ENCODE results near the gene ABCB1. TPM values are rescaled to one million over a fixed set of nuclear protein-coding genes. Genes with fewer than 3 reads are reported as not detected.

ABCB1 gene
- total RNA-seq, 1 donor from 2014 or later = 5.0 TPM

DNA sequence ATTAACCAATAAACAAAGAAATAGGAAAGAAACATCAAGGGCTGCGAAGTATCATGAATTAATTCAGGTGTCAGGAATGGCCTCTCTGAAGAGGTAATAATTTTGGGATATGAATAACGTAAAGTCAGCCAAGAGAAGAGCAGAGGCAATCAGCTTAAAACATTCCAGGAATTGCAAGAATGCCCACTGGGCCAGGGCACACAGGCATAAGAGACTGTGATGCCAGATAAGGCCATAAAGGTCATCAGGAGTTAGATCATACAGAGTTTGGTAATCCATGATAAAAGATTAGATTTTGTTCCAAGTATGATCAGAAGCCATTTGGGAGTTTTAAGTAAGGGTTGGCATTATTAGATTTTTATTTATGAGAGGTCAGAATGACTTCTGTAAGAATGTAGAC is 72.0 kb downstream of the ABCB1 start:
- DNase-seq (ENCODE audit: low spot score) = no peak
- intact Hi-C loops (cut with DNase I) = no loop called here

DNA sequence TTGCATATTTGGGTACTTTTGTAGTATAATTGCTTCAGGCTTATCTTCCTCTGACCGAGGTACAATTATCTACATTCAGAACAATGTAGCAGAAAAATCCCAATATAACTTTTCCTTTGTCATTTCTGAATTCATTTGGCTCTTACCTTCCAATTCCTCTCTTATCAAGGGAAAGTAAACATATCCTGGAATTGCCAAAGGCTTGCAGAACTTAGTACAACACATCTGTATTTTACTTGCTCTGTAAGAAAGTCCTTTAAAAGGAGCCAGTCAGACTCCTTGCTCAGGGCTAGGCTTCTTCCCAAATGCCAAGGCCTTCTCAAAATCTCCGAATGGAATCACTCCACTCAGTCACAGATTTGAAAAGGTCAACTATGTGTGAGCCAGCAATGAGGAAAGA is 81.9 kb downstream of the ABCB1 start:
- intact Hi-C loops (cut with DNase I) = no loop called here
- no peak for DNase-seq (ENCODE audit: low spot score)

DNA sequence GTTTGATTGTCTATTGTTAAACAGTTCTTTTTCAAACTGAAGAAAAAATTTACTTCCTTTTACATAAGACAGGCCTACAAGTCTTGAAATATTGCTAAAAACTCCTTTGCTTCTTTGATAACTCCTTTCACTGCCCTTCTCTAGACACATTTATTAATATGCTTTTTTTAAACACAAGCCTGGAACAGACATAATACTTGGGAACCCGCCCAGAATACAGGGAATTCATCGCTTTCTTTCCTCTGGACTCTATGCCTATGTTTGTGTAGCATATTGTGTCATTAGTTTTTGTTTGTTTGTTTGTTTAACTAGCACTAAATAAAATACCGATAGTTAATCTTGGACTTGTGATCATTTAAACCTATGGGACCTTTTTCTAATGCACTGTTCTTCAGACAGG is 82.8 kb downstream of the ABCB1 start:
- DNase-seq (ENCODE audit: low spot score) = no peak
- intact Hi-C loops (cut with DNase I) = no loop called here

DNA sequence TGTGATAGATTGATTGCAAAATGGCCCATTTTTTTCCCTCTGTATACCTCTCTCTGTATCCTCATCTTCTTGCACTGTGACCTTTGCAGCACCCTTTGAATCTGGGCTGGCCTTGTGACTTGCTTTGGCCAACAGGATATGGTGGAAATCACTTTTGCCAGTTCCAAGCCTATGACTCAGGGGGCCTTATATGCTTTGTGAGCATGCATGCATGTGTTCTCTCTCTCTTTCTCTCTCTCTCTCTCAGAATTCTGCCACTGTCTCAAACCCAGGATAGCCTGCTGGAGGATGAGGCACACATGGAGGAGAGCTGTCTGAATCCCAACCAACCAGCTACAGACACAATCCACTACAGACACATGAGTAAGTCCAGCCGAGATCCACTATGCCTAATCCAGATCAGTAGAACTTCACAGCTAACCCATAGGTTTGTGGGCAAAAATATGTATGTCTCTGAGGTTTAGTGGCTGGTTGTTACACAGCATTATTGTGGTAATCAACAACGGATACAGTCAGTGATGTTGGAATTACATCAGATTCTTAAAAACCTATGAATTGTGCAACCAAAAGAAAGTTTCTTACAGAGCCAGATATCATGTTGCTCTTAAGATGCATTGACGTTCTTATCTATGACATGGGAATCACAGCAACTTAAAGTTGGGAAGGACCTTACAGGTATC is 83.4 kb downstream of the ABCB1 start:
- intact Hi-C loops (cut with DNase I) = no loop called here
- DNase-seq (ENCODE audit: low spot score) = no peak

DNA sequence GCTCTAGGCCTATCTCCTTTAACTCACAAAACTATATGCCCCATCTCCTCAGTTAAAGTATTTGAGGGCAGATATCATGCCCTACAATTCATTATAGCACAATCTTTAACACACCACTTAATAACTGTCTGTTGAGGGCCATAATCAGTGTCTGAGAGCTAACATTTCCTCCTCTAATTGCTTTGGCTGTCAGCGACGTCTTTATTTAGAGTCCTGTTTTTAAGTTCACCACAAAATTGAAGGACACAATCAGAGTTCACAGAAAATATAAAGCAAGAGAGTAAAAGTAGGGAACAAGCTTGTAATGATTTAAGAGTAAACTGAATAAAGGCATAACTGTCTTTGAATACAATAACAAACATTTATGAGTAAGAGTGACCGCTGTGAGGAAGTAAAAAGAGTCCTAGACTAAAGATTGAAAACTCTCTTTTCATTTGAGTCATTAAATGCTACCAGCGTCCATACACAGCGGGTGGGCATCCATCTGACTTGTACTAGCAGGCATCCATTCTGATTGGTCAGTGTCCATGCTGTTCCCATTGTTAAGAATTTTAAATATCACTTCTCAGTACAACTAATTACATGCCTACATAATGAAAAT is 86.8 kb downstream of the ABCB1 start:
- DNase-seq (ENCODE audit: low spot score) = no peak
- intact Hi-C loops (cut with DNase I) = no loop called here

DNA sequence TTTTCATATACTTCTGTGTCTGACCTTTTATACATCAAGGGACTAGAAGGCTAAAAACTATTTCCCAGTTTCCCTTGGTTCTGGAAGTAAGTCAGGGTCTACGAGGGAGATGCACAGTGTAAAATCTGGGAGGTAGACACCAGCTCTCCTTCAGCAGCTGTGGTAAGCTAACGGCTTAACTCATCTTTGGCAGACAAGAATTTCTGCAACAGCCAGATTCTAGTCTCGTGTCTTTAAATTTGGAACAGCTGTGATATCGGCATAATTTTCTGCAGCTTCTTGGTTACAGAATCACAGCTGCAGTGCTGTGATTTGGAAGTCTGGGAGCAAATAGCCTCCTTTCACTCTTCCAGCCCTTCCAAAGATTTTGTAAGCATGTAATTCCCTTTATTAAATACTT is 87.8 kb downstream of the ABCB1 start:
- intact Hi-C loops (cut with DNase I) = no loop called here
- DNase-seq (ENCODE audit: low spot score) = no peak

DNA sequence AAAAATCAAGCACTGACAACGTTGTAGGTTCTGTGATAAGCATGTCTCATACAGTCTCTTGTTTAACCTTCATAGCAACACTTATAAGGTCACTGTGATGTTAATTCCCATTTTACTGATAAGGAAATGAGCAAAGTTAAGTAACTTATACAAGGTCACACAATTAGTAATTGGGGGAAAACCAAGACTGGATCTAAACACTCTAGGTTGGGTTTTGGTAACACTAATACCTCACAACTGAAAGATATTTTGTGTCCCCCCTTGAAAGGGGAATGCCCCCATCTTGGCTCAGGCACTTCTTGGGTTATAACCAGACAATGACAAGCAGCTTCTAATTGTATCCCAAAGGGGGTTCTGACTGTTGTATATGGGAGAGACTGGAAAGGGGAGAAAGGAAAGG is 89.2 kb downstream of the ABCB1 start:
- no peak for DNase-seq (ENCODE audit: low spot score)
- intact Hi-C loops (cut with DNase I) = no loop called here

DNA sequence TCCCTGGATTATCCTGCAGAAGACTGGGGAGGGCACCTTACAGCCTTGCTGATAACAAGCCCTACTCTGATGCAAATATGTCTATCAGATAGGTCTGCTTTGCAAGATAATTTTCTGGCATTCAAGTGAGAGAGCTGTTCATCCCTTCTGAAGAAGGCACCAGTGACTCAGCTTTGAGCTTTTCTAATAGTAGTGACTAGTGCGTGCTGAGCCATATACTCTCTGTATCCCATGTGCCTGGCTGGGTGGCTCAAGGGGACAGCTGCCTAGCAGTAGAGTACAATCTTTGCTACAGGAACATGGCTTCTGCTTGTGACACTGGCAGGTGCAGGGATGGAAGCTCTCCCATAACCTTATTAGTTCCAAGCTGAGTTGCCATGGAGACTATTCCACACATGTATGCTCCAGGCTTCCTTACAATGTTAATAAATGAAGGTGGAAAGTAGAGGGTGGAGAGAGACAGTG is 90.2 kb downstream of the ABCB1 start:
- intact Hi-C loops (cut with DNase I) = no loop called here
- DNase-seq (ENCODE audit: low spot score) = no peak

DNA sequence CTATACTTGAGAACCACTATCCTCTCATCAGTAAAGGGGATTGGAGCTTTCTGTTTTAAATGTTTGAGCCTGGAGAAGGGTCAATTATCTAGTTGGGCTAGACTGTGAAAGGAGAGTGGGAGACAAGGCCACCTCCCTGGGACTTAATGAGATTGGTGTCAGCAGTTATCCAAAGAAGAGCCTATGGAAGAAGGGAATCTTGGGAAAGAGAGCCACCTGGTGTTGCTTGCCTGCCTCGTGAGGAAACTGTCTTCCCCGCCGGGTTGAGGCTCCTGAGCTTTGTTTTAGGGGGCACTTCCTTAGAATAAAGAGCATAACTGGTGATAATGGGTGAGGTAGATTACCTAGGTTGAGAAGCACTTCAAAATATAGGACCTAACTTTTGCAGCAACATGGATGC is 93.2 kb downstream of the ABCB1 start:
- intact Hi-C loops (cut with DNase I) = no loop called here
- no peak for DNase-seq (ENCODE audit: low spot score)

DNA sequence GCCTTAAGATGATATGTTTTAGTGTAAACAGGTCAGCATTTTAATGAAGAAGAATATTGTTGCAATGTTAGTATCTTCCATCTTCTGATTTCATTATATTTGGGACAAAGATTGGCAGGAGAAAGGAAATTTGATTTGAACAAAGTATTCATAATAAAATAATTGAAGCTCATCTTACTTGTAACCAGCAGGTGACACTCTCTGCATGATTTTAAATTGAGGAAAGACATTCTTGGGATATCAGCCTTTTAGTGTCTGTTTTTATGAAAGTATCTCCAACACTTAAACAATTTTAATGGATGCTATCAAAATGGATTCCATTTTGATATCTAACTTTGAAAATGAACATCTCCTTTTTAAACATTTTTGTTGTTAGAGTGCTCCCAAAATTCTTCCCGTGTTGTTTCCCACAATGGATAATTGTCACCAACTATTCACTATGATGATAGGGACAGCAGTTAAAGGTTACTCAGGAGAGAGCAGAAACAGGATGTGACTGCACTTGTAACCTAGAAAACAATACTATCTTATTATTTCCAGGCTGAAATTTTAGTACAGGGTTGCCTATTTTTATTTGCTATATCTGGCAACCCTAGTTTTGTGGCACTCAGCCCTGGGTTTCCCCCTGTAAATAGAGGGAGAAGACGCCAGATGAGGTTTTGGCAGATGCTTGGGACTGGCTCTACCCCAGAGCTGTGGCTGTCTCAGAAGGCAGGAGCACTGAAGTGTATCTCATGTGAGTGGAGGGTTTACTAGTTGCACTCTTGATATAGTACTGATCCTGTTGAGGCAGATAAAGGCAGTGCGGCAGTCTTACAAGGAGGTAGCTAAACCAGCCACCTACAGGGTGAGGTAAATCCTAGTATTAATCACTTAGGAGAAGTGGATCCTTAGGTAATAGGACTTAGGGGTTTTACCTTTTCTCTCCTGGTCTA is 94.2 kb downstream of the ABCB1 start:
- intact Hi-C loops (cut with DNase I) = no loop called here
- no peak for DNase-seq (ENCODE audit: low spot score)

DNA sequence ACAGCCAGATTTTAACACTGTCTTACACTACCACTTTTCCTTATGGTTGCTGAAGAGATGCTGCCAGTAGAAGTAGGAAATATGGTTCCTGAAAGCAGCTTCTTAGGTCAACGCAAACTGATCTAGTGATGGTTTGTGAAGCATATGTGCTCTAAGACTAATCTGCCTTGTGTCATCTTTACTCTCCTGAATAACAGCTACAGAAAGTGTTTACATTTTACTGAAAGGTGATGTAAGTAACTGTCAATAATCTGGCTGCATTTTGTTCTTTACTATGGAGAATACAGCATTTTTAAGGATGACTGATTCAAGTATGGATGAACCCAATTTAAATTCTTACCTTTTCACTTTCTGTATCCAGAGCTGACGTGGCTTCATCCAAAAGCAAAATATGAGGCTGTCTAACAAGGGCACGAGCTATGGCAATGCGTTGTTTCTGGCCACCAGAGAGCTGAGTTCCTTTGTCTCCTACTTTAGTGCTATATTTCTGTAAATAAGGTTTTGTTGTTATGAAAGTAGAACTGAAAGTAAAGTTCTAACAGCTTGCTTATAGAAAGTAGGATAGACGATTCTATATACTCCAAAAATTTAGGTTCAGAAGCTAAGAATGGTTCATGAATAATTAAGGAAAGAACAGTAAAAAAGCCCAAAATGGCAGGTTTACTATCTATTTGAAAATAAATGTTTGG is 95.0 kb downstream of the ABCB1 start:
- intact Hi-C loops (cut with DNase I) = no loop called here
- no peak for DNase-seq (ENCODE audit: low spot score)

DNA sequence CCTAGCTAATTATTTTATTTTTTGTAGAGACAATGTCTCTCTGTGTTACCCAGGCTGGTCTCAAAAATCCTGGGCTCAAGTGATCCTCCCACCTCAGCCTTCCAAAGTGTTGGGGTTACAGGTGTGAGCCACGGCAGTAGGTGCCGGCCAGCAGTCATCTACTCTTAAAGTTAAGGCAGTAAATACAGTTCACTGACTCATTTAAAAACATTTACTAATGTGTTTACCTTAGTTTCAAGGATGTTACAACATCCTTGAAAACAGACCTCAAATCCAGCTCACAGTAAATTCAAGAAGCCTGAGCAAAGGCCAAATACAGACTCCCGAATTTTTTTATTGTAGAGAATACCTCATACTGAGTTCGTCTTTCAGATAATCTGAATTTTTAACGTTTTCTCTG is 95.6 kb downstream of the ABCB1 start:
- DNase-seq (ENCODE audit: low spot score) = no peak
- intact Hi-C loops (cut with DNase I) = no loop called here

DNA sequence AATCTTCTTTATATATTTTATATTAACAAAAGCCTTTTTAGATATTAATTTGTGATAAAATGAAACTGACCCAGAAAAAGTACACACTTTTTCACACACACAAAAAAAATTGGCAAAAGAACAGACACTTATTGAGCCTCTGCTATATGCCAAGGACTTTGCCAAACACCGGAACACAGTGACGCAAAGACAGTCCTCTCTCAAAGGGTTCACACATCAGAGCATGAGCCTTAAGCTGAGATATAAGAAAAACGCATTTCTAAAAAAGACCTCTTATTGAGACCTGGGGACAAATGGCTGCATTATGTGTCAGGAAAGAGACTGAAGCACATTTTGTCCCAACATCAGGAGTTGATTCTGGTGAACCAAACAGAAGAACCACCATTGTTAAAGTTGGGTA is 101.2 kb downstream of the ABCB1 start:
- intact Hi-C loops (cut with DNase I) = no loop called here

DNA sequence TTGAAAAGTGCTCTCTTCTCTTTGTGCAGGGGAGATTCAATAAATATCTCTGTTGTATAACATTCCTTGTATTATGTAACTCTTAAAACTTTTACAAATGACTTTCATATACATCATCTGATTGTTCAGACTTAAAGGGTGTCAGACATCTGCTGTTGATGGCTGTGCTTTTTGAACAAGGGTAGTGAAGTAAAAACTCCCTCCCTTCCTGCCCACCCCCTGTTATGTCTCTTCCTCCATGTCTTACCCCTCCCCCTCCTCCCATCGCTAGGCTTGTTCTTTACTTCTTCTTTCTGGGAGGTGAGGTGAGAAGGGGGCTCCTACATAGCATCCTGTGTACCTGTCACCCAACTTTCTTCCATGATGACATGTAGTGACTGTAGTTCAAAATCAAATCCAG is 101.8 kb downstream of the ABCB1 start:
- DNase-seq (ENCODE audit: low spot score) = no peak
- intact Hi-C loops (cut with DNase I) = no loop called here

More for the DNA sequence above, 101.2 kb downstream of the ABCB1 start:
- no peak for DNase-seq (ENCODE audit: low spot score)

DNA sequence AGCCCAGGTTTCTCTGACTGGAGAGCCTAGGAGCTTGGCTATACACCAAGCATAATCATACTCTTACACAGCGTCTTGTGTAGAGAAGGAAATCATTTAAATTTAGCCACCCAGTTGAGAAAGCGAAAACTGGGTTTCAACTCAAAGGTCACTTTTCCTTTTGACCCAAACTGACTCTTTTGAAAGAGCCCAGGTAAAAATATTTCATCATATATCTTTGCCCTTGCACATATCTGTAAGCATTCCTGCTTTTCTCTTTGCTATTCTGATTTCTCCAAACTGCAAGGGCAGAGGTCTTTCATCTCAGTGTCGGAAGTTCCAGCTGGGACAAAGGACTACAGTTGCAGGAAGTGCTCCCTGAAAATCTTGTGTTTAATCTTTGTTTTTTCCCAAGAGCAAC is 103.2 kb downstream of the ABCB1 start:
- no peak for DNase-seq (ENCODE audit: low spot score)
- intact Hi-C loops (cut with DNase I) = no loop called here

DNA sequence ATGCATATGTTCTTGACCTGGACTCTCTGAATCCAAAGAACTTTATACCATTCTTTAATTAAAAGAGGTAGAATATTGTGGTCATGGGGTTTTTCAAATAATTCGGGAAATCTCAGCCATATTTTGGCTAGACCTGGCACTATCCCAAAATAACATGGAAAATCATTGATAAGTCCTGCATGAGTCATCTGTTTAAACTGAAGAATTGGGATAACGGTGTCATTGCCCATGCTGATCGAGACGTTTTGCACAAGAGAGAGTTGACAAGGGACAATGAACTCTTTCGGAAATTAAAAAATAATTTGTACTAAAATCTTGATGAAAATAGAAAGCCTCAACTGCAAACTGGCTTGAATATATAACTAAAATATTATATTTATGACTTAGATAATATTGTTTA is 105.3 kb downstream of the ABCB1 start:
- intact Hi-C loops (cut with DNase I) = no loop called here

DNA sequence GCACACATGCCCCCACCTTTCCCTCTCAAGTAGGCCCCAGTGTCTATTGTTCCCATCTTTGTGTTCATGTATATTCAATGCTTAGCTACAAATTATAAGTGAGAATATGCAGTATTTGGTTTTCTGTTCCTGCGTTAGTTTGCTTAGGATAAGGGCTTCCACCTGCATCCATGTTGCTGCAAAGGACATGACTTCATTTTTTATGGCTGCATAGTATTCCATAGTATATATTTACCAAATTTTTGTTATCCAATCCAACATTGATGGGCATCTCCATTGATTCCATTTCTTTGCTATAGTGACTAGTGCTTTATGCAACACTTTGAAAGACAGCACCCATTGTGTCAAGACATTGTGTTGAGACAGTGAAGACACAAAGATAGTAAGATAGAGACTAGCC is 106.2 kb downstream of the ABCB1 start:
- intact Hi-C loops (cut with DNase I) = no loop called here
- DNase-seq (ENCODE audit: low spot score) = no peak

More for the DNA sequence above, 105.3 kb downstream of the ABCB1 start:
- no peak for DNase-seq (ENCODE audit: low spot score)

DNA sequence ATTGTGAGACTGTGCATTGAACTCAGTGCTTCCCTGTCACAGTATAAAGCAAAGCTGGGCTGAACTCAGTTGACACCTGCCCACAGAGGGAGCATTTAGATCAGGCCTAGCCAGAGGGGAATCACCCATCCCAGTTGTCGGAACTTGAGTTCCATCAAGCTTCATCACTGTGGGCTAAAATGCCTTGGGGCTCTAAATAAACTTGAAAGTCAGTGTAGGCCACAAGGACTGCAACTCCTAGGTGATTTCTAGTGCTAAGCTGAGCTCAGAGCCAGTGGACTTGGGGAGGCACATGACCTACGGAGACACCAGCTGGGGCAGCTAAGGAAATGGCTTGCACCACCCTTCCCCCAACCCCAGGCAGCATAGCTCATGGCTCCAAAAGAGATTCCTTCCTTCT is 117.6 kb downstream of the ABCB1 start:
- intact Hi-C loops (cut with DNase I) = no loop called here
- no peak for DNase-seq (ENCODE audit: low spot score)

DNA sequence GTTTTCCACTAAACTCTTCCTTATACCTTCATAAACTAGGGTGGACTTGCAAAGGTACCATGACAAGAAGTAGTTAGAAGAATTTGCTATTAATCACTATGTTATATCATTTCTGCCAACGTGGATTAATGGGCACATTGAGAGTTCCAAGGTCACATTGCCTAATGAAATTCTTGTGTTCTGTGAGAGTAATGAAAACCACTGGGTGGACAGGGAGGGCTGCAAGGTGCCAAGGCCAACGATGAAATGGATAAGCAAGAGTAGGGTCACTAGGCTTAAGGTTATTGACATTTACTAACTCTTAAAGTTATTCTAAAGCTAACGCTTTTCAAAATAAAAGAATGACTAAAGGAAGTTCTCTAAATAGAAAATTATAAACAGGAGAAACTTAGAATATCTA is 118.6 kb downstream of the ABCB1 start:
- intact Hi-C loops (cut with DNase I) = no loop called here
- DNase-seq (ENCODE audit: low spot score) = no peak

DNA sequence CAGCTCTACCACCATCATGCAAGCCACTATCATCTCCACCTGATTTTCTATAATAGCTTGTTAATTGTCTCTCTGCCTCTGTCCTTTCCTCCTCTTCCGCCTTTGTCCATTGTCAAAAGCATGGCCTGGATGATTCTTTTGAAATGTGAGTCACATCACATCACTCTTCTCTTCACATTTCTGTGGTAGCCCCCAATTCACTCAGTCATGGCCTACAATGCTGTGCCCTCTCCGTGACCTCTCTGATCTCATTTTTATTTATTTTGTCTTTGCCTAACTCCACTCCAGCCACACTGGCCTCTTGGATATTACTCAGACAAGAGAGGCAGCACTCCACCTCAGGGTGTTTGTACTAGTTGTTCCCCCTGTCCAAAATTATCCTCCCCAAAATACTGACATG is 120.3 kb downstream of the ABCB1 start:
- DNase-seq (ENCODE audit: low spot score) = no peak
- intact Hi-C loops (cut with DNase I) = no loop called here
